Measurements from ENCODE around the gene C11orf52. TPM values are rescaled to one million over a fixed set of nuclear protein-coding genes. Genes with fewer than 3 reads are reported as not detected.

The C11orf52 gene
- total RNA-seq, 1 donor from 2014 or later: 19.4 TPM

DNA sequence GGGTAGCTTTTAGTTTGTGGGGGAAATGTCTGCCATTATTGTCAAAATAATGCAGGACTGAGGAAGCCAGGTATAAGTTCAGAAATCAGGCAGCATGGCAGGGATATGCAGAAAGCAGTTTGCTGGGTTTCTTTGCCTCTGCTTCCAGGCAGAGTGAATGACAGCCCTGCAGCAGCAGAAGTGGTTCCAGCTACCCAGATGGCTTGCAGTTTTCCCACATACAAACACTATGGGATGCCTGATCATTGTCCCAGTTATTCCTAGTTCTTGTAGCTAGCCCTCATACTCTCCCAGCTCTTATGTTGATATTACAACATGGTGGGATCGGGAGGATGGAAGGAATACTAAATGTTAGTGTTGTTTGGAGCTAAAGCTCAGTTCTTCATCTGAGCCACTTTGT is 15.6 kb downstream of the C11orf52 start:
- Mint-ChIP-seq H3K4me1 (ENCODE audit: low read depth) (peaks cover 26% of the 10 kb centered on the region), H3K27ac (no peak overlapping the region), H3K36me3 (ENCODE audit: insufficient read depth) (no peaks in the 10 kb centered on the region), H3K4me3 (ENCODE audit: low read depth) (no peak overlapping the region), H3K27me3 (no peaks in the 10 kb centered on the region), H3K9me3 (ENCODE audit: low read depth) (no peaks in the 10 kb centered on the region)
- no peak for DNase-seq (ENCODE audit: low spot score, unreplicated experiment)
- TF ChIP-seq, protein P1, sequence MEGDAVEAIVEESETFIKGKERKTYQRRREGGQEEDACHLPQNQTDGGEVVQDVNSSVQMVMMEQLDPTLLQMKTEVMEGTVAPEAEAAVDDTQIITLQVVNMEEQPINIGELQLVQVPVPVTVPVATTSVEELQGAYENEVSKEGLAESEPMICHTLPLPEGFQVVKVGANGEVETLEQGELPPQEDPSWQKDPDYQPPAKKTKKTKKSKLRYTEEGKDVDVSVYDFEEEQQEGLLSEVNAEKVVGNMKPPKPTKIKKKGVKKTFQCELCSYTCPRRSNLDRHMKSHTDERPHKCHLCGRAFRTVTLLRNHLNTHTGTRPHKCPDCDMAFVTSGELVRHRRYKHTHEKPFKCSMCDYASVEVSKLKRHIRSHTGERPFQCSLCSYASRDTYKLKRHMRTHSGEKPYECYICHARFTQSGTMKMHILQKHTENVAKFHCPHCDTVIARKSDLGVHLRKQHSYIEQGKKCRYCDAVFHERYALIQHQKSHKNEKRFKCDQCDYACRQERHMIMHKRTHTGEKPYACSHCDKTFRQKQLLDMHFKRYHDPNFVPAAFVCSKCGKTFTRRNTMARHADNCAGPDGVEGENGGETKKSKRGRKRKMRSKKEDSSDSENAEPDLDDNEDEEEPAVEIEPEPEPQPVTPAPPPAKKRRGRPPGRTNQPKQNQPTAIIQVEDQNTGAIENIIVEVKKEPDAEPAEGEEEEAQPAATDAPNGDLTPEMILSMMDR (IDR thresholded peaks at IDR 0.05; ENCODE audit: unreplicated experiment): no peak

DNA sequence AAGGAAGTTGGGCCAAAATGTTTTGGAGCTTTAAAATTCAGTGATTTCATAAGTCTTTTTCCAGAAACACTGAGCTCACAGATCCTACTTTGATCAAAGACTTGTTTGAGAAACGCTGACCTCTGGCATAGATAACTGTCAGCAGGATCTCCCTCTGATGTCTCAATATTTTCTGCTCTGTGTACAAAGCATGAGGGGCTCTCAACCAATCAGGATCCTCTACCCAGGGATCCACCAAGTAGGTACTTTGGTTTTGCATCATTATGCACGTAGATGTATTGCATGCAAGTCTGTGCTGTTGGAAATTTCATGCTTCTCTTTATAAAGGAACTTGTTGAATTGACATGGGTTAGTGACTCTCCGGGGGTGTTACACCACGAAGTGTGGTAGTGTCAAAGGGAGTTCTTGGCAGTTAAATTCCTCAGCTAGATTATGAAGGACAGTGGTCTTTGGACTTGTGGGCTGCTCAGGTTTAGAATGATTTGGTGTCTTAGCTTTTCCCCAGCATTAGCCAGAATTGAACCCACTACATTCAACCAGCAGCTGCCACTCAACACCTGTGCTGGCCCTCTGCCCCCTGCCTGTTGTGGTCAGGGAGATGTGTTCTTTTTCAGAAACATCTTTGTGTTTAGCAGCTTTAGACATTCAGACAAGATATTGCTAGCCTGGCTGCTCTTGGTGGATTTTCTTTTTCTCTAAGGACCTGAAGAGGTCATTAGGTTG is 16.8 kb downstream of the C11orf52 start:
- Mint-ChIP-seq H3K36me3 (ENCODE audit: insufficient read depth) (peaks cover 1% of the 10 kb centered on the region), H3K4me3 (ENCODE audit: low read depth) (no peak overlapping the region)

DNA sequence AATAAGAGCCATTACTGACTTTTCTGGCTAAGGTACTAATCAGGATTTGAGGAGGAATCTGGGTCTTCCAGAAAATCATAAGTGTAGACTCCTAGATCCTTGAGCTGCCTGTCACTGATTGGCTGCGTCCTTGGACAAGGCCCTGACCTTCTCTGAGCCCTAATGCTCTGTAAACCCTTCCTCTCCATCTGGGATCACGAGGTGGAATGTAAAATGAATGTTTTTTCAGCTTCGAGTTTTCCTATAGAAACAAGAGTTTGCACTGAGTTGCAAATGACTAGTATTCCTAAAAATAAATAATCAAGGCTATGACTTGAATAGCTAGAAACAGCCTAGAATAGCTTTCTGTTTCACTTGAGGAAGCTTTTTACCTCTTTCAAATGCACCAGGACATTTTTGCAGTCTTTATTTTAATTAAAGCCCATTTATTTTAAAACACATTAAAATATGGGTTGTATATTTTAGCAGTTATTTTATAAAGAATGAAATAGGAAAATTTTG is 17.4 kb downstream of the C11orf52 start:
- peaks cover 1% of the 10 kb centered on the region for H3K36me3 Mint-ChIP-seq (ENCODE audit: insufficient read depth)
- no peaks in the 10 kb centered on the region for H3K9me3 Mint-ChIP-seq (ENCODE audit: low read depth)
- H3K4me3 Mint-ChIP-seq (ENCODE audit: low read depth): peak overlapping the region; percentile 86
- H3K27me3 Mint-ChIP-seq: no peaks in the 10 kb centered on the region
- peak overlapping the region; percentile 21 for H3K27ac Mint-ChIP-seq
- H3K4me1 Mint-ChIP-seq (ENCODE audit: low read depth): peaks cover 31% of the 10 kb centered on the region
- DNase-seq (ENCODE audit: low spot score, unreplicated experiment): no peak
- TF ChIP-seq, protein P1 (IDR thresholded peaks at IDR 0.05; ENCODE audit: unreplicated experiment): no peak

More for the DNA sequence above, 16.8 kb downstream of the C11orf52 start:
- no peaks in the 10 kb centered on the region for H3K9me3 Mint-ChIP-seq (ENCODE audit: low read depth)
- DNase-seq (ENCODE audit: low spot score, unreplicated experiment): no peak
- TF ChIP-seq, protein P1 (IDR thresholded peaks at IDR 0.05; ENCODE audit: unreplicated experiment): no peak
- H3K4me1 Mint-ChIP-seq (ENCODE audit: low read depth): peaks cover 31% of the 10 kb centered on the region
- H3K27ac Mint-ChIP-seq: peak overlapping the region; percentile 5
- H3K27me3 Mint-ChIP-seq: no peaks in the 10 kb centered on the region

DNA sequence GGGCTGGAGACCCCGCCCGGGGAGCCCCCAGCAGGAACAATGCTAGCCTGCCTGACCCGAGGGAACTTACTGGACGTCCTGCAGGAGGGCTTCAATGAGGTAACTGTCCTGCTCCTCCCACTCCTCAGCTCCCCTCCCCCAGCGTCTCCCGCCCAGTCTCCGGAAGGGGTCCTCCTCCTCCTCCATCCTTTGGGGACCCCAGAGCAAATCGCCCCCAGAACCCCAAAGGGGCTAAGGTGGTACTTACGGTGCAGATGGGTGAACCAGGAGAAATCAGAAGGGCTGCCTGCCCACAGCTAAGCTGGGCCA is 18.7 kb downstream of the C11orf52 start:
- TF ChIP-seq, protein P1 (IDR thresholded peaks at IDR 0.05; ENCODE audit: unreplicated experiment): no peak
- H3K4me1 Mint-ChIP-seq (ENCODE audit: low read depth): peaks cover 31% of the 10 kb centered on the region
- peak overlapping the region; percentile 91 for H3K27ac Mint-ChIP-seq
- peak overlapping the region; percentile 86 for H3K4me3 Mint-ChIP-seq (ENCODE audit: low read depth)
- H3K27me3 Mint-ChIP-seq: no peaks in the 10 kb centered on the region
- no peak for DNase-seq (ENCODE audit: low spot score, unreplicated experiment)
- H3K9me3 Mint-ChIP-seq (ENCODE audit: low read depth): no peaks in the 10 kb centered on the region
- H3K36me3 Mint-ChIP-seq (ENCODE audit: insufficient read depth): peaks cover 1% of the 10 kb centered on the region

DNA sequence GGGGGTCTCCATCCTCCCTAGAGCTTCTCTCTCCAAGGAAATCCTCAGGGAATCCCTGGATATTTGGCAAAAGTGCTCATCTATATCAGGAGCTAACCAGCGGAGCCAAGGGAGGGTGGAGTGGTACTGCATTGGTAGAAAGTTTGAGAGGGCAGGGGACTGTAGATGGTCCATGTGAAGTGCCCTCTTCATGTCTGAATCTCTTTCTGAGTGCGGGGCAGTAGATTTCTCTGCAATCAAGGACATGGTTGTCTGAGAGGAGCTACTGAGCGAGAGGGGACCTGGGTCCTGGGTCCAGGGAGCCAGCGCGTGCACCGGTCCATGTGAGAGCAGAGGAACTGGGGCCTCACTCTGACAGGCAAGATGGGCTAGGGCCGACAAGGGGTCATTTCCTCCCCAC is 19.1 kb downstream of the C11orf52 start:
- no peak for DNase-seq (ENCODE audit: low spot score, unreplicated experiment)
- no peaks in the 10 kb centered on the region for H3K9me3 Mint-ChIP-seq (ENCODE audit: low read depth)
- no peak overlapping the region for H3K27ac Mint-ChIP-seq
- no peaks in the 10 kb centered on the region for H3K27me3 Mint-ChIP-seq
- TF ChIP-seq, protein P1 (IDR thresholded peaks at IDR 0.05; ENCODE audit: unreplicated experiment): no peak
- H3K36me3 Mint-ChIP-seq (ENCODE audit: insufficient read depth): peaks cover 1% of the 10 kb centered on the region
- peak overlapping the region; percentile 86 for H3K4me3 Mint-ChIP-seq (ENCODE audit: low read depth)
- peaks cover 31% of the 10 kb centered on the region for H3K4me1 Mint-ChIP-seq (ENCODE audit: low read depth)
